Neural progenitor cell (in vitro differentiated cells): Measurements from ENCODE around the gene GPATCH4. TPM values are rescaled to one million over a fixed set of nuclear protein-coding genes. Genes with fewer than 3 reads are reported as not detected.
A peak's percentile ranks its signal among the peaks of the same experiment; 100 is the strongest.

ENCODE experiments used
- DNase-seq: peaks from one replicate; pipeline ENCODE4 v3.0.0-alpha.2; 2016; ENCODE audit warnings: low spot score
- H2AFZ ChIP-seq: fragments of 200-600 bp; sonication (generic); replicated peaks from 2 replicates; pipeline ENCODE4 v1.6.1; 2016; ENCODE audit warnings: antibody characterized with exemption
- H3F3A ChIP-seq: fragments of 200-600 bp; sonication (generic); 2 replicates; pipeline ENCODE4 v1.6.1; 2016; ENCODE audit warnings: antibody characterized with exemption, low read depth
- H3K27ac ChIP-seq: fragments of 200-600 bp; sonication (generic); 2 replicates; pipeline ENCODE4 v1.5.1; 2016; ENCODE audit warnings: mild to moderate bottlenecking
- H3K27me3 ChIP-seq: fragments of 200-600 bp; sonication (generic); 2 replicates; pipeline ENCODE4 v1.6.1; 2016; ENCODE audit warnings: mild to moderate bottlenecking, moderate library complexity
- H3K36me3 ChIP-seq: fragments of 200-600 bp; sonication (generic); 2 replicates; pipeline ENCODE4 v1.5.1; 2016
- H3K4me1 ChIP-seq: fragments of 200-600 bp; sonication (generic); 2 replicates; pipeline ENCODE4 v1.6.1; 2016; ENCODE audit warnings: mixed run types
- H3K4me2 ChIP-seq: fragments of 200-600 bp; sonication (generic); 2 replicates; pipeline ENCODE4 v1.6.1; 2016
- H3K4me3 ChIP-seq: fragments of 200-600 bp; sonication (generic); 2 replicates; pipeline ENCODE4 v1.5.1; 2016
- H3K79me2 ChIP-seq: fragments of 200-600 bp; sonication (generic); 2 replicates; pipeline ENCODE4 v1.6.1; 2016; ENCODE audit warnings: low read depth
- H3K9ac ChIP-seq: fragments of 200-600 bp; sonication (generic); 2 replicates; pipeline ENCODE4 v1.6.1; 2016
- H3K9me3 ChIP-seq: fragments of 200-600 bp; sonication (generic); 2 replicates; pipeline ENCODE4 v1.5.1; 2016; ENCODE audit warnings: low read depth
- H4K20me1 ChIP-seq: fragments of 200-600 bp; sonication (generic); 2 replicates; pipeline ENCODE4 v1.6.1; 2016; ENCODE audit warnings: low read depth
- H3K27ac Mint-ChIP-seq: 3 replicates; pipeline ENCODE4 v1.8.0; 2021; ENCODE audit warnings: mixed read lengths
- H3K27me3 Mint-ChIP-seq: 2 replicates; pipeline ENCODE4 v1.8.0; 2022; ENCODE audit warnings: low read depth, mild to moderate bottlenecking, inconsistent platforms, moderate library complexity, mixed read lengths; ENCODE audit not compliant: insufficient read depth
- H3K36me3 Mint-ChIP-seq: 3 replicates; pipeline ENCODE4 v1.8.0; 2021; ENCODE audit warnings: mixed read lengths
- H3K4me1 Mint-ChIP-seq: 3 replicates; pipeline ENCODE4 v1.8.0; 2021; ENCODE audit warnings: mixed read lengths
- H3K4me3 Mint-ChIP-seq: 3 replicates; pipeline ENCODE4 v1.8.0; 2021; ENCODE audit warnings: mild to moderate bottlenecking, moderate library complexity, mixed read lengths
- H3K9me3 Mint-ChIP-seq: 3 replicates; pipeline ENCODE4 v1.8.0; 2020; ENCODE audit warnings: mixed read lengths
- EZH2 ChIP-seq: fragments of 200-600 bp; sonication (generic); IDR thresholded peaks from 2 replicates; pipeline ENCODE4 v1.6.1; 2017; ENCODE audit warnings: antibody characterized with exemption, mild to moderate bottlenecking, moderate library complexity
- EZH2phosphoT487 ChIP-seq: fragments of 200-600 bp; sonication (generic); IDR thresholded peaks from 2 replicates; pipeline ENCODE4 v1.6.1; 2017; ENCODE audit warnings: antibody characterized with exemption
- total RNA-seq: library from RNA; depleted of rRNA; stranded (reverse); fragments of >200 nt; gene quantifications from 2 replicates; pipeline ENCODE4 v1.2.3, GENCODE V29; 2015; ENCODE audit warnings: low replicate concordance
- TF ChIP-seq, protein P1 (sequence below): fragments of 200-600 bp; sonication (generic); IDR thresholded peaks from 2 replicates; pipeline ENCODE4 v1.5.1; 2017; ENCODE audit warnings: antibody characterized with exemption, mild to moderate bottlenecking

Gene GPATCH4
- total RNA-seq, 1 donor from 2014 or later, result 17.2 TPM

DNA sequence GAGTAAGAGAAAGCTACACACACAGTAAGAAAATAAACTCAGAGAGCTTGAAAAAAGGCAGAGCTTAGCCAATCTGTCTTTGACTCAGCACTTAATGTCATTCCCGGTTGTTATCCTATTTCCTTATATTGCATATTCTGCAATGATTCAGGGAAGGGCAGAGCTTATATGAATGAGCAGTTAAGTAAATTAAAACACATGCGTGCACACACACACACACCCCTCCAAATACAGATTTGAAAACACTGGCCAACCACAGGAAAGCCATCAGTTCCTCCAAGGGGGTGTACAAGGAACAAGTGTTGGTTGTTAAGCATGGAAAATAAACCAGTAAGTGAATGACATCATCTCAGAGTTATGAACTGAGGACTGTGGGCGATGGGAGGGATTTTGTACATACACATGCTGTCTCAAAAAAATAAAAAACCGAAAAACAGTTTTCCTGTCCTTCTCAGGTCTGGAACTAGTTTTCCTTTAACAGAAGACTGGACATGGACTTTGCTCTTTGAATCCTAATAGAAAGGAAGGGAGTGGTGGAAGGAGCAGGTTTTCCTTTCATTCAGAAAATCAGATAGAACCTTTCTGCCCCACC is 29.9 kb downstream of the GPATCH4 start:
- Histone ChIP-seq H3K9me3 (no peaks in the 10 kb centered on the region), H3K27ac (no peak overlapping the region), H3F3A (no peaks in the 10 kb centered on the region), H3K4me2 (peak overlapping the region; percentile 84), H4K20me1 (no peaks in the 10 kb centered on the region), H3K9ac (peak overlapping the region; percentile 52), H3K4me3 (peak overlapping the region; percentile 68), H3K36me3 (no peaks in the 10 kb centered on the region), H2AFZ (no peak overlapping the region), H3K4me1 (peaks cover 6% of the 10 kb centered on the region), H3K79me2 (peaks cover 26% of the 10 kb centered on the region), H3K27me3 (no peaks in the 10 kb centered on the region)
- peaks cover 3% of the 10 kb centered on the region for H3K27me3 Mint-ChIP-seq
- TF ChIP-seq EZH2phosphoT487 (no peak), EZH2 (peak; percentile 4)
- TF ChIP-seq, protein P1, sequence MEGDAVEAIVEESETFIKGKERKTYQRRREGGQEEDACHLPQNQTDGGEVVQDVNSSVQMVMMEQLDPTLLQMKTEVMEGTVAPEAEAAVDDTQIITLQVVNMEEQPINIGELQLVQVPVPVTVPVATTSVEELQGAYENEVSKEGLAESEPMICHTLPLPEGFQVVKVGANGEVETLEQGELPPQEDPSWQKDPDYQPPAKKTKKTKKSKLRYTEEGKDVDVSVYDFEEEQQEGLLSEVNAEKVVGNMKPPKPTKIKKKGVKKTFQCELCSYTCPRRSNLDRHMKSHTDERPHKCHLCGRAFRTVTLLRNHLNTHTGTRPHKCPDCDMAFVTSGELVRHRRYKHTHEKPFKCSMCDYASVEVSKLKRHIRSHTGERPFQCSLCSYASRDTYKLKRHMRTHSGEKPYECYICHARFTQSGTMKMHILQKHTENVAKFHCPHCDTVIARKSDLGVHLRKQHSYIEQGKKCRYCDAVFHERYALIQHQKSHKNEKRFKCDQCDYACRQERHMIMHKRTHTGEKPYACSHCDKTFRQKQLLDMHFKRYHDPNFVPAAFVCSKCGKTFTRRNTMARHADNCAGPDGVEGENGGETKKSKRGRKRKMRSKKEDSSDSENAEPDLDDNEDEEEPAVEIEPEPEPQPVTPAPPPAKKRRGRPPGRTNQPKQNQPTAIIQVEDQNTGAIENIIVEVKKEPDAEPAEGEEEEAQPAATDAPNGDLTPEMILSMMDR, result no peak
- H3K9me3 Mint-ChIP-seq, result no peaks in the 10 kb centered on the region
- H3K36me3 Mint-ChIP-seq, result peaks cover 9% of the 10 kb centered on the region
- peaks cover 19% of the 10 kb centered on the region for H3K4me1 Mint-ChIP-seq
- DNase-seq, result no peak
- H3K4me3 Mint-ChIP-seq, result peak overlapping the region; percentile 96
- H3K27ac Mint-ChIP-seq, result peak overlapping the region; percentile 58

DNA sequence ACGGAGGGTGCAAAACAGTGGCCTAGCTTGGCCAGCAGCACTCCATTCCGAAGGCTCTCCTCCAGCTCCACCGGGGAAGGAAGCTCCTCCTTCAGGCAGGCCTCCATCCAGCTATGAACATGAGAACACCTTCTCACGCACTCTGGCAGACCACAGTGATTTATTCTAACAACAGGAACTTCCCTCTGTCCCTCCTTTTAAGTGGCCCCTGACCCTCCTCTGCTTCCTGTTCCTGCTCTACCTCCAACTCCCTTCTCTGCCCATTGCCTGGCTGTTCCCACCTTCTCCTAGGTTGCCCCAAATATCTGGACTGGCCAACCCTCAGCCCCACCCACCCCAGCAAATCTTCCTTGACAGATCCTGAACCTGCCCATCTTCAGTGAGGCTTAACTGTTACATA is 34.8 kb downstream of the GPATCH4 start:
- H2AFZ ChIP-seq, result no peak overlapping the region
- no peaks in the 10 kb centered on the region for H3K9me3 ChIP-seq
- no peak for TF ChIP-seq EZH2phosphoT487
- TF ChIP-seq, protein P1, result no peak
- TF ChIP-seq EZH2, result no peak
- Mint-ChIP-seq H3K4me3 (no peak overlapping the region), H3K27me3 (peaks cover 2% of the 10 kb centered on the region), H3K9me3 (no peaks in the 10 kb centered on the region), H3K36me3 (peaks cover 25% of the 10 kb centered on the region), H3K4me1 (peaks cover 8% of the 10 kb centered on the region), H3K27ac (no peak overlapping the region)
- peaks cover 18% of the 10 kb centered on the region for H3K79me2 ChIP-seq
- no peaks in the 10 kb centered on the region for H3K36me3 ChIP-seq
- no peak overlapping the region for H3K4me2 ChIP-seq
- peaks cover 4% of the 10 kb centered on the region for H3K4me1 ChIP-seq
- DNase-seq, result no peak
- no peaks in the 10 kb centered on the region for H4K20me1 ChIP-seq
- H3K27me3 ChIP-seq, result no peaks in the 10 kb centered on the region
- no peaks in the 10 kb centered on the region for H3F3A ChIP-seq
- H3K9ac ChIP-seq, result no peak overlapping the region
- no peak overlapping the region for H3K27ac ChIP-seq
- H3K4me3 ChIP-seq, result no peak overlapping the region

DNA sequence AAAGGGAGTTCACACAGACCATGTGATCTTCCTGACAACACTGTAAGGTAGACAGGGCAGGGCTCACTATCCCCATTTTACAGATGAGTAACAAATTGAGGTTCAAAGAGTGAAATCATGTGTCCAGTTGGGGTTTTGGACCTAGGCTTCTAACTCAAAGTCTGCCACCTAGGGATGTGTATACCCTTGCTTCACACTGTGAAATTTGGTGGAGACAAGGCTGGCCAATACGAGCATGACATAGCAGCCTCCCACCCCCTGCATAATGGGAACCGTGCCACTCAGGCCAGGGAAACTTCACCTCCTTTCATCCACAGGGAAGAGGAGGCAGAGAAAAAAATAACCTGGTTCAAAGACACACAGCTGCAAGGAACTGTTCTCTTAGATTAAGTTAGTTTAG is 35.8 kb downstream of the GPATCH4 start:
- Histone ChIP-seq H3K9ac (no peak overlapping the region), H2AFZ (no peak overlapping the region), H3K36me3 (no peaks in the 10 kb centered on the region), H3K4me1 (no peaks in the 10 kb centered on the region), H3K27ac (no peak overlapping the region), H4K20me1 (no peaks in the 10 kb centered on the region), H3K79me2 (peaks cover 9% of the 10 kb centered on the region), H3K9me3 (no peaks in the 10 kb centered on the region), H3K4me3 (no peak overlapping the region), H3K27me3 (no peaks in the 10 kb centered on the region), H3K4me2 (no peak overlapping the region), H3F3A (no peaks in the 10 kb centered on the region)
- Mint-ChIP-seq H3K4me1 (no peaks in the 10 kb centered on the region), H3K36me3 (peaks cover 25% of the 10 kb centered on the region), H3K4me3 (no peak overlapping the region), H3K27me3 (peaks cover 2% of the 10 kb centered on the region), H3K9me3 (no peaks in the 10 kb centered on the region), H3K27ac (no peak overlapping the region)
- DNase-seq, result no peak
- TF ChIP-seq, protein P1, result no peak
- TF ChIP-seq EZH2phosphoT487, result no peak
- TF ChIP-seq EZH2, result no peak
